ENCODE data around the gene CDRT15L2. TPM values are rescaled to one million over a fixed set of nuclear protein-coding genes. Genes with fewer than 3 reads are reported as not detected.
"Not testable (repeated sequence)": the region's sequence is repeated elsewhere in the genome, so short reads cannot be mapped to it uniquely, and the experiment has no call there.

The CDRT15L2 gene
- total RNA-seq, 6 experiments from 2014 or later, result not detected

GRCh38 chr17:20559018-20559417 is 20.5 kb upstream of the CDRT15L2 start:
- H3K4me1 Mint-ChIP-seq (ENCODE audit: low read depth); DNase-seq; H3K36me3 Mint-ChIP-seq (ENCODE audit: low read depth); H3K9me3 Mint-ChIP-seq; H3K27ac Mint-ChIP-seq; H3K4me3 Mint-ChIP-seq: not testable (repeated sequence)
- H3K27me3 Mint-ChIP-seq (ENCODE audit: insufficient read depth), result peaks cover 27% of the 10 kb centered on the region

- no peak overlapping the region for H3K27ac Mint-ChIP-seq
- no peaks in the 10 kb centered on the region; the same call in 1 of the 2 replicates for H3K9me3 Mint-ChIP-seq
- H3K36me3 Mint-ChIP-seq (ENCODE audit: low read depth), result no peaks in the 10 kb centered on the region
- DNase-seq, result no peak
- peaks cover 33% of the 10 kb centered on the region for H3K27me3 Mint-ChIP-seq (ENCODE audit: insufficient read depth)
- H3K4me3 Mint-ChIP-seq, result no peak overlapping the region
- H3K4me1 Mint-ChIP-seq (ENCODE audit: low read depth), result no peaks in the 10 kb centered on the region
- no peak for TF ChIP-seq CTCF (IDR thresholded peaks at IDR 0.05)
Observed at GRCh38 chr17:20562587-20562986, 16.9 kb upstream of the CDRT15L2 start.

DNA sequence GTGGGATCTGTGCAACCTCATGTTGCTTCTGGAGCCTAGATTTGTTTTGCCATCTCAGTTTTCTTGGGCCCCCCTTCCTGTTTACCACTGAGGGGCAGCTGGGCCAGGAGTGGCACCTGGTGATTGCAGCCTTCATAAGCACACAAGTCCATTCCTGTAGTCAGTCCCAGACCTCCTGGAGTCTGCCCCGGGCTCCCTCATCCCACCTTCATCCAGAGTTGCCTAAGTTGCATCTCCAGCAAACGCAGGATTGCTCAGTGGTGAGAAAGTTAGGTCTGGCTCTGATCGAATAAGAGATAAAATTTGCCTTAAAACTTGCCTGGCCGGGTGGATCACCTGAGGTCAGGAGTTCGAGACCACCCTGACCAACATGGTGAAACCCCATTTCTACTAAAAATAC is 14.3 kb upstream of the CDRT15L2 start:
- H3K4me3 Mint-ChIP-seq; H3K4me1 Mint-ChIP-seq (ENCODE audit: low read depth); H3K36me3 Mint-ChIP-seq (ENCODE audit: low read depth); DNase-seq; H3K27ac Mint-ChIP-seq; H3K9me3 Mint-ChIP-seq: not testable (repeated sequence)
- H3K27me3 Mint-ChIP-seq (ENCODE audit: insufficient read depth), result peaks cover 25% of the 10 kb centered on the region

GRCh38 chr17:20565711-20566110 is 13.8 kb upstream of the CDRT15L2 start:
- H3K9me3 Mint-ChIP-seq, result no peaks in the 10 kb centered on the region; the same call in 1 of the 2 replicates
- no peak for DNase-seq
- no peak overlapping the region for H3K4me3 Mint-ChIP-seq

DNA sequence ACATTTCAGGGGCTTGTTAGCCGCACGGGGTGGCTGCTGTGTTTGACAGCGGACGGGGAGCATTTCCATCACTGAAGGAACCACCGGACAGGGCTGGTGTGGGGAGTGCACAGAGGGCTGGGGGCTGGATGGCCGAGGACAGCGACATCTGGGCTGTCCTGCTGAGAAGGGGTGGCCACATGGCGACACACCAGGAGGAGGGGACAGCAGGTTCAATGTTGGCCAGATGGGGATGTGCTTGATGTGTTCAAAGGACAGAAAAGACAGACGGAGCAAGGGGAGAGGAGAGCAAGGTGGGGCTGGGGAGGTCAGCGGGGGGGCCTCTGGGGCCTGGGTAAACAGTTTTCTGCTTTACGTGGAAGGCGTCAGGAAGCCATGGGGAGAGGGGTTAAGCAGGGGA is 12.8 kb upstream of the CDRT15L2 start:
- not testable (repeated sequence) for H3K36me3 Mint-ChIP-seq (ENCODE audit: low read depth); H3K4me3 Mint-ChIP-seq; H3K27ac Mint-ChIP-seq; H3K9me3 Mint-ChIP-seq; H3K4me1 Mint-ChIP-seq (ENCODE audit: low read depth); DNase-seq
- H3K27me3 Mint-ChIP-seq (ENCODE audit: insufficient read depth), result peaks cover 26% of the 10 kb centered on the region

More at GRCh38 chr17:20565711-20566110, 13.8 kb upstream of the CDRT15L2 start:
- H3K27me3 Mint-ChIP-seq (ENCODE audit: insufficient read depth), result peaks cover 25% of the 10 kb centered on the region
- no peak overlapping the region for H3K27ac Mint-ChIP-seq
- no peaks in the 10 kb centered on the region for H3K36me3 Mint-ChIP-seq (ENCODE audit: low read depth)
- TF ChIP-seq CTCF (IDR thresholded peaks at IDR 0.05), result no peak
- no peaks in the 10 kb centered on the region for H3K4me1 Mint-ChIP-seq (ENCODE audit: low read depth)

DNA sequence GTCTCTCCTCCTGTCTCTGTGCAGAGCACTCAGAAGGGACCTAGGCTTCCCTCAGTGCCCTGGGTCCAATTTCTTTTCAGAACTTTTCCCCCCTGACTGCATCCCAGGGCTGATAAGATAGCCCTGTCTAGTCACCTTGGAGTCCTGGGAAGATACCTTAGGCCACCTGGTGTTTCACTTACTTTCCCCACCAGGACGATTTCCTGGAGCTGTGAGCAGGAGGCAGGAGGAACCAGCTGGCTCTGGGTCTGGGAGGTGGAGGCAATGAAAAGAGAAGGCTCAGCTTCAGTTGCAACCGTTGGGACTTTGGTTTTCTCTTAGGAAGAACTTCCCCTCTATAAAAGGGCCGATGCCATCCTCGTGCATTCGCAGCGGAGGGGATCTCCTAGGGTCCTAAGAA is 12.1 kb upstream of the CDRT15L2 start:
- H3K36me3 Mint-ChIP-seq (ENCODE audit: low read depth); DNase-seq; H3K27ac Mint-ChIP-seq; H3K4me3 Mint-ChIP-seq; H3K9me3 Mint-ChIP-seq; H3K4me1 Mint-ChIP-seq (ENCODE audit: low read depth): not testable (repeated sequence)
- peaks cover 21% of the 10 kb centered on the region for H3K27me3 Mint-ChIP-seq (ENCODE audit: insufficient read depth)

DNA sequence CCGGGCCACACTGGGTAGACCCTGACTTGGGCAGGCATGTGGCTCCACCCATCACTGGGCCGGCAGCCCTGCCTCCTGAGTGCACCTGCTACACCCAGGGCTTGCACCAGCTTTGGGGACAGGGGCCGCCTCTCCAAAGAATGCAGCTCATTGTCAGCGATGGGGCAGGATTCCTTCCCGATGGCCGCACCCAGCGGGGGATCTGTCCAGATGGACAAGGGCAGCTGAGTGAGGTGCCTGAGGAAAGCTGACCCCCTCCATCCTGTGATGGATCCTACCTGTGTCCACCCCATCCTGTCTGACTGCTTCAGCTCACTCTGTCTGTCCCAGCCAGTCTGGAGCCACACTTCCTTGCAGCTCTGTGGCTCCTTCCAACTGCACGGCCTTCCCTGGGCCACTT is 10.9 kb upstream of the CDRT15L2 start:
- not testable (repeated sequence) for DNase-seq; H3K36me3 Mint-ChIP-seq (ENCODE audit: low read depth); H3K27ac Mint-ChIP-seq; H3K9me3 Mint-ChIP-seq; H3K4me3 Mint-ChIP-seq; H3K4me1 Mint-ChIP-seq (ENCODE audit: low read depth)
- peaks cover 16% of the 10 kb centered on the region for H3K27me3 Mint-ChIP-seq (ENCODE audit: insufficient read depth)

DNA sequence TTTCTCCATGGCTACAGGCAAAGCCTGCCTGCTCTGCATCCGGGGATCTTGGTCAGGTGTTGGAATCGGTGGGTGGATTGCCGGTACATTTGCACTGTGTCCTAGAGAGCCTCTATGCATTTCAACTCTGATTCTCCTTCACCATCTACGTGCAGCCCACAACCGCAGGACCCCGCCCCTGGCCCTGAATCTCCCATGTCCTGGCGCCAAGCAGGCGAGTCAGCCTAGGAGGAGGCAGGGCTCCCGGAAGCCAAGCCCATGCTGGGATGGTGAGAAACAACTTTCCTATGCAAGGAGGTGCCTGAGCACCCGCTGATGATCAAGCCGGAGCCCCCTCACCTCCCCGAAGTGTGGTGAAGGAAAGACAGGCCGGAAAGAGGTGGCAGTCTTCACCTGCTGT is 7.9 kb upstream of the CDRT15L2 start:
- not testable (repeated sequence) for H3K4me3 Mint-ChIP-seq; H3K9me3 Mint-ChIP-seq; H3K27me3 Mint-ChIP-seq (ENCODE audit: insufficient read depth); H3K4me1 Mint-ChIP-seq (ENCODE audit: low read depth); DNase-seq; H3K27ac Mint-ChIP-seq; H3K36me3 Mint-ChIP-seq (ENCODE audit: low read depth)

DNA sequence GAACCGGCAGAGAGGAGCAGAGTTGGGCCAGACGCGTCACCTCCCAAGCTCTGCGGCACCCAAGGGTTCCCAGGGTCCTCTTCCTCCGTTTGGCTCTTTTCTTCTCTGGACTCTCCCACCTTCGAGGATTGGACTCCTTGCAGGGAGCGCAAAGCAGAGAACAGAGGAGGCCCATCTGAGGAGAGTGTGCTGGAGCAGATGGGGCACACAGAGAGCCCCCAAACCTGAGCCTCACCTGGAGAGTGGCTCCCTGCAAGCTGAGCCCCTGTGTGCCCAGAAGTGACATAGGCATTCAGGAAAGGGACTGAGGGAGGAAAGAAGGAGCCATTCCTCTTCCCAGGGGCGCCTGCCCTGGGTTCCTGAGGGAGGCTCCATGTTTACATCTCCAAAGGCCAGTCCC is 6.3 kb upstream of the CDRT15L2 start:
- DNase-seq; H3K27ac Mint-ChIP-seq; H3K36me3 Mint-ChIP-seq (ENCODE audit: low read depth); H3K27me3 Mint-ChIP-seq (ENCODE audit: insufficient read depth); H3K9me3 Mint-ChIP-seq; H3K4me1 Mint-ChIP-seq (ENCODE audit: low read depth); H3K4me3 Mint-ChIP-seq: not testable (repeated sequence)

DNA sequence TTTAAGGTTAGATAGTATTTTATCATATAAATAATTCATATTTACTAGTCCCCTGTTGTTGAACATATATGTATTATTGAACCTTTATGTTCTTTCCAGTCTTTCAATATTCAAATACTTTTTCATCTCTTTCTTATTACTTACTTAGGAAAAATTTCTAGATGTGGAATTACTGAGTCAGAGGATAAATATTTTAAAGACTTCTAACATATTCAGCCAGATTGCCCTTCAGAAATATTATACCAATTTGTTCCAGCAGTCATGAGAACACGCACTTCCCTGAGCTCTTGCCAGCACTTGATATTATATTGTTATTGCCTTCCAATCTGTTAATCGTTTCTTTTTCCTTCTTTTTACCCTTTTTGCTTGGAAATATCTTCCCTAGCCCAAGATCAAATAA is 4.5 kb upstream of the CDRT15L2 start:
- not testable (repeated sequence) for H3K4me3 Mint-ChIP-seq; H3K9me3 Mint-ChIP-seq; H3K4me1 Mint-ChIP-seq (ENCODE audit: low read depth); H3K27me3 Mint-ChIP-seq (ENCODE audit: insufficient read depth); H3K36me3 Mint-ChIP-seq (ENCODE audit: low read depth); H3K27ac Mint-ChIP-seq
- DNase-seq, result peak; percentile 4

Data from HFFc6 (cell line).